GM18526 (cell line): ENCODE measurements around the gene LDB2.

Source experiments
- POLR2A ChIP-seq: IDR thresholded peaks from 3 replicates; pipeline ENCODE4 v1.6.1; 2011; ENCODE audit not compliant: insufficient read length; ENCODE audit errors: extremely low read depth

Gene LDB2

GRCh38 chr4:16686195-16686594 is 212.2 kb downstream of the LDB2 start:
- no peak for TF ChIP-seq POLR2A

GRCh38 chr4:16685536-16685935 is 212.9 kb downstream of the LDB2 start:
- TF ChIP-seq POLR2A = no peak

- no peak for TF ChIP-seq POLR2A
These were observed 213.5 kb downstream of the LDB2 start for GRCh38 chr4:16684935-16685334.

GRCh38 chr4:16684097-16684496 is 214.3 kb downstream of the LDB2 start:
- TF ChIP-seq POLR2A = no peak

- no peak for TF ChIP-seq POLR2A
These were observed 215.5 kb downstream of the LDB2 start for GRCh38 chr4:16682975-16683374.

GRCh38 chr4:16677001-16677944 is 221.2 kb downstream of the LDB2 start:
- TF ChIP-seq POLR2A = no peak

GRCh38 chr4:16676230-16676770 is 222.1 kb downstream of the LDB2 start:
- TF ChIP-seq POLR2A = no peak

GRCh38 chr4:16674082-16674481 is 224.4 kb downstream of the LDB2 start:
- no peak for TF ChIP-seq POLR2A

- TF ChIP-seq POLR2A = no peak
These were observed 226.0 kb downstream of the LDB2 start for GRCh38 chr4:16672421-16672820.

GRCh38 chr4:16671741-16672140 is 226.7 kb downstream of the LDB2 start:
- no peak for TF ChIP-seq POLR2A

- no peak for TF ChIP-seq POLR2A
These were observed 227.7 kb downstream of the LDB2 start for GRCh38 chr4:16670727-16671126.

GRCh38 chr4:16669036-16669435 is 229.4 kb downstream of the LDB2 start:
- no peak for TF ChIP-seq POLR2A

- no peak for TF ChIP-seq POLR2A
These were observed 230.0 kb downstream of the LDB2 start for GRCh38 chr4:16668488-16668887.

GRCh38 chr4:16667464-16667863 is 231.0 kb downstream of the LDB2 start:
- TF ChIP-seq POLR2A = no peak

GRCh38 chr4:16665942-16666551 is 232.4 kb downstream of the LDB2 start:
- no peak for TF ChIP-seq POLR2A

- TF ChIP-seq POLR2A = no peak
These were observed 234.7 kb downstream of the LDB2 start for GRCh38 chr4:16663732-16664131.
